ENCODE data around the gene WIPF2. TPM values are rescaled to one million over a fixed set of nuclear protein-coding genes. Genes with fewer than 3 reads are reported as not detected.

WIPF2 gene
- polyA plus RNA-seq, 5 donors, result 25.8 to 33.6 (median 29.9) TPM

GRCh38 chr17:40325156-40326013 lies 106.3 kb downstream of the WIPF2 start:
- no peak for DNase-seq

DNA sequence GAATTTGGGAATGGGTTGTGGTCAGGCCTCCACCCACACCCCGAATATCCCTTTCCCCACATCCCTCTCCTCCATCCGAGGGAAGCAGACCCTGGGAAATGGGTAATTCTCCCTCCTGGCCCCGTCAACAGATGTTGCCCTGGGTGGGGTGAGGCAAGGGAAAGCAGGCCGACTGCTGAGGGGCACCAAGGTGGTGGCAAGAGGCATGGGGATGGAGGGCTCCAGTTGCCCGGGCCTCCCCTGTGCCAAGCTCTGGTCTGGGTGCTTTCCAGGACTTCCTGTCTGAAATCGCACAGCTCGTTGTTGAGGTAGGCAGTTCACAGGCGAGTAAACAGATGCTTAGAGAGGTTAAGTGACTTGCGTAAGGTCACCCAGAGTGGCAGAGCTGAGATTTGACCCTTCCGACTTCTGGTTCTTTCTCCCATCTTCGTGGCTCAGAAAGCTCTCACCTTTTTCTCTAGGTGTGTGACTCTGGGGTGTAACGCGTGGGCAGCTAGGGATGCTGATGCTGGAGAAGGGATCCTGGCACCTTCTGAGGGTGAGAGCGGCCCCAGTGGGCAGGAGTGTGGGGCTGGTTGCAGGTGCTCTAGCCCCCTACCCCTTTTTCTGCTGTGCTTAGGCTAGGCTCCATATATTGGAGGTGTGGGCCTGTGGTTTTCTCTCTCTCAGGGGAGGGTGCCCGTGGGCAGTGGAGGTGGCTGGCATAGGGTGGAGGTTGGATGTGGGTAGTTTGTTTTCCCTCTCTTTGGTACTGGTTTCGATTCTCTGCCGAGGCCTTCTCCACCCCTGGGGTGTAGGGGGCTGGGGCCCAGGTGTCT lies 107.1 kb downstream of the WIPF2 start:
- DNase-seq, result no peak

DNA sequence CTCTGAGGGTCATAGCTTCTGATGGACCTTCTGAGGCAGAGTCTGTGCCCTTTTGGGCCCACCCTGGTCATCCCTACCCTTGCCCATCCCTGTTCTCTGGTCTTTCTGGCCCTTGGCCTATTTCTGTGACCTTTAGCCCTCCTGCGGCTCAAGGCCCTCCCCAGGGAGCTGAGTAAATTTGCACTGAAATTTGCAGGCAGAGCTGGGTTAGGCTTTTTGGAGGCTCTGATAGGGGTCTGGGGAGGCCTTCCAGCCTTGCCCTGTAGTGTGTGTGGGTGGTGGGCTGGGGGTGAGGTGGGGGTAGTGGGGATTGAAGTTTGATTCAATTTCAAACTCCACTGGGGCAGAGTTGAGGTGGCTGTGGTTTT lies 107.7 kb downstream of the WIPF2 start:
- no peak for DNase-seq

GRCh38 chr17:40327244-40327729 lies 108.2 kb downstream of the WIPF2 start:
- DNase-seq, result no peak

- DNase-seq, result no peak
Measured at GRCh38 chr17:40327735-40328385, 108.8 kb downstream of the WIPF2 start.

DNA sequence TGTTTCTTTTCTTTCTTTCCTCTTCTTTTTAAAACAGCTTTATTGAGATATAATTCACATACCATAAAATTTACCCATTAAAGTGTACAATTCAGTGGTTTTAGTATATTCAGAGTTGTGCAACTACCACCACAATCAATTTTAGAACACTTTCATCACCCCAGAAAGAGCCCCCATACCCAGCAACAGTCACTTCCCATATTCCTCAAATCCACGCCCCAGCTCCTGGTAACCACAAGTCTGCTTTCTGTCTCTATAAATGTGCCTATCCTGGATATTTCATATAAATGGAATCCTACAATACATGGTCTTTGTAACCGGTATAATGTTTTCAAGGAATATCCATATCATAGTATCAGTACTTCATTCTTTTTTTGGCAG lies 109.3 kb downstream of the WIPF2 start:
- no peak for DNase-seq

- no peak for DNase-seq
Measured at GRCh38 chr17:40329839-40330794, 111.0 kb downstream of the WIPF2 start.

DNA sequence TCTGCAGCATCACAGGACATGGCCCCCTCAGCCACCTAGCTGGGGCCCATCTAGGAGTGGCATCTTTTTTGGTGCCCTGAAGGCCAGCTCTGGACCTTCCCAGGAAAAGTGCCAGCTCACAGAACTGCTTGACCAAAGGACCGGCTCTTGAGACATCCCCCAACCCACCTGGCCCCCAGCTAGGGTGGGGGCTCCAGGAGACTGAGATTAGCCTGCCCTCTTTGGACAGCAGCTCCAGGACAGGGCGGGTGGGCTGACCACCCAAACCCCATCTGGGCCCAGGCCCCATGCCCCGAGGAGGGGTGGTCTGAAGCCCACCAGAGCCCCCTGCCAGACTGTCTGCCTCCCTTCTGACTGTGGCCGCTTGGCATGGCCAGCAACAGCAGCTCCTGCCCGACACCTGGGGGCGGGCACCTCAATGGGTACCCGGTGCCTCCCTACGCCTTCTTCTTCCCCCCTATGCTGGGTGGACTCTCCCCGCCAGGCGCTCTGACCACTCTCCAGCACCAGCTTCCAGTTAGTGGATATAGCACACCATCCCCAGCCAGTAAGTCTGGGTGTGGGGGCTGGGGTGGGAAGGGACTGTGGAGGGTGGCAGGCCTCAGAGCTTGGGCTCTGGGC lies 111.9 kb downstream of the WIPF2 start:
- DNase-seq, result no peak

DNA sequence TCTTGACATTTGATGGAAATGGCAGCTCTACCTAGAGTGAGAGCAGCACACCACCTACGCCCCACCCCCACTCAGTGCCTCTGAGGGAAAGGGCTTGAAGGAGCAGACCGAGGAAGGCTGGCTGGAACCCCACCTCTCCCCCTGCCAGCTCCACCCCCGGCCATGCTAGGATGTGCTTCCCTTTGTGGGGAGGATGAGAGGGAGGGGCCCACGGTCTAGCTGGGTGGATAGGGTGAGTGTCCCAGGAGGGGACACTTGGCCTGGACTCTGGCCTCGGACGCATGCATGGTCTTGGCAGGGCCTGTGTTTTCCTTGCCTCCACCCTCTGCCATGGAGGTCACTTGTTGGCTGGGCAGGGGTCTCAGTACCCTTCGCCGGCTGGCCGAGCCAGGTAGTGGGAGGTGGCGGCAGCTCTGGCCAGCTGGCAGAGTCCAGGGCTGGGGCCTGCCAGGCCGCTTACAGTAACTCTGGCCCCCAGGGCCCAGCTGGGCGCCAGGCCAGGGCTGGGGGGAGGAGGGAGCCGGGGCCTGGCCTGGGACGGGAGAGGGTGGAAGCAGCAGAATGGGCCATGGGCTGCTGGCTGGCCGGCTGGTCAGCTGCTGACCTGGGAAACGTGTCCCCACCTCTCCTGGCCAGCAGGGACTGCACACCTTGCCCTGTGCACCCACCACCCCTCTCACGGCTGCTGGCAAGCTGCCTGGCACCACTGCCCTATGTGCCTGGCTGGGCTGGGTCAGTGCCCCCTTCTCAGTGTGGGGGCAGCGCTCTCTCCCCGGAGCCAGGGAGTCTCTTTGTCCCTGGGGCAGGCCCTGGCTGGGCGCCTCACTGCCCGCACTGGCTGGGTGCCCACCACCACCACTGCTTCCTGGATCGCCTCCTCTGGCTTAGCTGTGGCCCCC lies 112.9 kb downstream of the WIPF2 start:
- peak; percentile 82 to 85 for DNase-seq

Other genes with a start within 250 kb of the WIPF2 start
- 100 to 1,000 TPM in 2 of 5 donors, 10 to 100 TPM in 3; 74.5 to 110 (median 93.0) TPM for gene PSMD3, start 238.5 kb upstream of the WIPF2 start, polyA plus RNA-seq (ENCODE audit: insufficient read depth in 1 of 5, insufficient read length in 5 of 5, low replicate concordance in 1 of 5)
- under 1 TPM in 3 of 5 donors, not detected in 2; 0.14 to 0.28 (median 0.18) TPM for gene CSF3, start 203.9 kb upstream of the WIPF2 start, polyA plus RNA-seq (ENCODE audit: insufficient read depth in 1 of 5, insufficient read length in 5 of 5, low replicate concordance in 1 of 5)
- 100 to 1,000 TPM in 3 of 5 donors, 10 to 100 TPM in 2; 98.3 to 131 (median 111) TPM for gene MED24, start 164.9 kb upstream of the WIPF2 start, polyA plus RNA-seq (ENCODE audit: insufficient read depth in 1 of 5, insufficient read length in 5 of 5, low replicate concordance in 1 of 5)
- gene THRA, start 156.3 kb upstream of the WIPF2 start, polyA plus RNA-seq (ENCODE audit: insufficient read depth in 1 of 5, insufficient read length in 5 of 5, low replicate concordance in 1 of 5), result 10 to 100 TPM; 61.9 to 86.3 (median 72.0) TPM
- 1 to 10 TPM; 2.3 to 5.2 (median 4.6) TPM for gene NR1D1, start 118.7 kb upstream of the WIPF2 start, polyA plus RNA-seq (ENCODE audit: insufficient read depth in 1 of 5, insufficient read length in 5 of 5, low replicate concordance in 1 of 5)
- 100 to 1,000 TPM; 152 to 206 (median 187) TPM for gene MSL1, start 97.3 kb upstream of the WIPF2 start, polyA plus RNA-seq (ENCODE audit: insufficient read depth in 1 of 5, insufficient read length in 5 of 5, low replicate concordance in 1 of 5)
- 100 to 1,000 TPM in 4 of 5 donors, 10 to 100 TPM in 1; 96.2 to 131 (median 113) TPM for gene CASC3, start 78.8 kb upstream of the WIPF2 start, polyA plus RNA-seq (ENCODE audit: insufficient read depth in 1 of 5, insufficient read length in 5 of 5, low replicate concordance in 1 of 5)
- gene RAPGEFL1, start 41.8 kb upstream of the WIPF2 start, polyA plus RNA-seq (ENCODE audit: insufficient read depth in 1 of 5, insufficient read length in 5 of 5, low replicate concordance in 1 of 5), result 10 to 100 TPM in 1 of 5 donors, 1 to 10 TPM in 4; 6.3 to 10.2 (median 8.0) TPM
- gene CDC6, start 68.6 kb downstream of the WIPF2 start, polyA plus RNA-seq (ENCODE audit: insufficient read depth in 1 of 5, insufficient read length in 5 of 5, low replicate concordance in 1 of 5), result 10 to 100 TPM; 13.6 to 27.7 (median 20.6) TPM
- gene RARA, start 89.9 kb downstream of the WIPF2 start, polyA plus RNA-seq (ENCODE audit: insufficient read depth in 1 of 5, insufficient read length in 5 of 5, low replicate concordance in 1 of 5), result 10 to 100 TPM; 35.5 to 65.3 (median 49.7) TPM
- under 1 TPM in 1 of 5 donors, not detected in 4; 0.70 TPM for gene GJD3, start 145.4 kb downstream of the WIPF2 start, polyA plus RNA-seq (ENCODE audit: insufficient read depth in 1 of 5, insufficient read length in 5 of 5, low replicate concordance in 1 of 5)
- gene TOP2A, start 198.6 kb downstream of the WIPF2 start, polyA plus RNA-seq (ENCODE audit: insufficient read depth in 1 of 5, insufficient read length in 5 of 5, low replicate concordance in 1 of 5), result 100 to 1,000 TPM; 106 to 344 (median 189) TPM
- gene IGFBP4, start 224.1 kb downstream of the WIPF2 start, polyA plus RNA-seq (ENCODE audit: insufficient read depth in 1 of 5, insufficient read length in 5 of 5, low replicate concordance in 1 of 5), result 100 to 1,000 TPM; 154 to 263 (median 207) TPM

All from right lung (tissue), 5 donors.